Right cardiac atrium (tissue), 5 donors: ENCODE measurements around the gene MELTF. TPM values are rescaled to one million over a fixed set of nuclear protein-coding genes. Genes with fewer than 3 reads are reported as not detected.

Experiments used
- ATAC-seq, 2 donors: fragments of 200-7000 bp; cut with Tn5 transposase; one replicate each; pipeline versions ENCODE4 v1.8.0 to v1.9.1; 2020; ENCODE audit warnings: moderate library complexity in 2 of 2, mild to moderate bottlenecking in 1 of 2
- DNase-seq, 3 donors: peaks; one replicate each; pipeline ENCODE4 v3.0.0-alpha.2; 2020
- H3K27ac ChIP-seq: one replicate; pipeline ENCODE4 v1.5.1; 2013; ENCODE audit warnings: mild to moderate bottlenecking, low read length, control low read depth, moderate library complexity
- H3K27me3 ChIP-seq: one replicate; pipeline ENCODE4 v1.6.1; 2013; ENCODE audit not compliant: control insufficient read depth, insufficient read depth
- H3K4me1 ChIP-seq: one replicate; pipeline ENCODE4 v1.6.1; 2013; ENCODE audit warnings: low read length; ENCODE audit not compliant: control insufficient read depth, insufficient read depth
- H3K4me3 ChIP-seq: one replicate; pipeline ENCODE4 v1.5.1; 2013; ENCODE audit warnings: low read length, control low read depth
- H3K9me3 ChIP-seq: one replicate; pipeline ENCODE4 v1.6.1; 2013; ENCODE audit warnings: low read length; ENCODE audit not compliant: control insufficient read depth
- WGBS: extraction: QIAGEN DNeasy Blood & Tissue Kit; methylation state at CpG from one replicate; pipeline ENCODE4 v1.1.7; 2013; 5-methylcytosine and 5-hydroxymethylcytosine counted together
- intact Hi-C, 4 donors: fragments of 100-400 bp; cut with DNase I; formaldehyde crosslinking; loops; one replicate each; pipeline versions ENCODE4 v1.11.0 to v1.14.0; 2022 to 2023
- polyA plus RNA-seq: library from polyadenylated mRNA; stranded (reverse); fragments of 200-250 nt; gene quantifications from one replicate; pipeline ENCODE4 v1.2.3, GENCODE V29; 2013
- total RNA-seq, 4 donors: library from RNA; stranded (reverse); fragmentation: NEBNext Ultra II Directional; extraction: Animal tissue kit (Norgen Biotek cat#: 25700); gene quantifications; one replicate each; pipeline ENCODE4 v1.2.1, GENCODE V29; 2021
- donor health status: healthy with polysubstance abuse.
- donor health status: DM: no; HTN: yes; CAD: no.
- donor health status: DM: no; HTN: no; CAD: no.
- donor health status: DM: no; HTN: yes; CAD: no; lungs with severe emphysema.
- donor health status: DM: yes; HTN: yes; CAD: no.

MELTF gene
- total and polyA plus RNA-seq, 5 donors = 1.2 to 6.5 (median 2.4) TPM

DNA sequence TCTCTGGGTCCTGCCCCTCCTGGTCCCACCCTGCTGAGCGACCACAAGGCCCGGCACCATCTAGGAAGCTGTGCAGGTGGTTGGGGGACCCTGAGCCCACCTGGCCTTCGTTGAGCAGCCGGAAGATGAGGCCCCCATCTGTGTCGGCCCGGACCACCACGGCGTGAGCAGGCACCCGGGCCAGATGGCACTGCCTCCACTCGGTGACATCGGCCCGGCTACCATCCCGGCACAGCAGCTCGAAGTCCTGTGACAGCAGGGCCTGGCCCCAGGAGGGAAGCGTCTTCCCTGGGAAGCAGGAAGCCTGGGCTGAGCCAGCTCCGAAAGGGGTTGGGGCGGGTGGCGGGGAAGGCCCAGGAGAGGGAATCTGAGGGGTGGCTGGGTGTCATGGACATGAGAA lies 12.6 kb downstream of the MELTF start:
- ATAC-seq = no peak
- no peaks in the 10 kb centered on the region for H3K4me1 ChIP-seq
- intact Hi-C loops = no loop called here
- H3K27ac ChIP-seq = no peak overlapping the region
- H3K9me3 ChIP-seq = no peaks in the 10 kb centered on the region
- no peak overlapping the region for H3K4me3 ChIP-seq
- H3K27me3 ChIP-seq = no peaks in the 10 kb centered on the region
- no peak for DNase-seq
- WGBS = 94% methylated on average over 18 of the region's 18 CpGs

- ATAC-seq = peak in 1 of 2 donors; percentile 29
- Histone ChIP-seq H3K4me3 (no peak overlapping the region), H3K4me1 (no peaks in the 10 kb centered on the region), H3K27me3 (no peaks in the 10 kb centered on the region), H3K9me3 (no peaks in the 10 kb centered on the region), H3K27ac (no peak overlapping the region)
- DNase-seq = no peak
- intact Hi-C loops = no loop called here
- WGBS = 92% methylated on average over 28 of the region's 28 CpGs
Measured at GRCh38 chr3:197015790-197016736, 13.6 kb downstream of the MELTF start.

GRCh38 chr3:197014942-197015575 lies 14.6 kb downstream of the MELTF start:
- 93% methylated on average over 22 of the region's 22 CpGs for WGBS
- intact Hi-C loops = no loop called here
- H3K4me1 ChIP-seq = no peaks in the 10 kb centered on the region
- H3K9me3 ChIP-seq = no peaks in the 10 kb centered on the region
- H3K27me3 ChIP-seq = no peaks in the 10 kb centered on the region
- no peak overlapping the region for H3K27ac ChIP-seq
- DNase-seq (peak in 1 of 3 donors; percentile 31), ATAC-seq (no peak)
- no peak overlapping the region for H3K4me3 ChIP-seq

GRCh38 chr3:197014024-197014423 lies 15.6 kb downstream of the MELTF start:
- no peak overlapping the region for H3K27ac ChIP-seq
- H3K9me3 ChIP-seq = no peaks in the 10 kb centered on the region
- no peaks in the 10 kb centered on the region for H3K27me3 ChIP-seq
- 98% methylated on average over 6 of the region's 6 CpGs for WGBS
- ATAC-seq (no peak), DNase-seq (no peak)
- no peaks in the 10 kb centered on the region for H3K4me1 ChIP-seq
- H3K4me3 ChIP-seq = no peak overlapping the region
- intact Hi-C loops = no loop called here

DNA sequence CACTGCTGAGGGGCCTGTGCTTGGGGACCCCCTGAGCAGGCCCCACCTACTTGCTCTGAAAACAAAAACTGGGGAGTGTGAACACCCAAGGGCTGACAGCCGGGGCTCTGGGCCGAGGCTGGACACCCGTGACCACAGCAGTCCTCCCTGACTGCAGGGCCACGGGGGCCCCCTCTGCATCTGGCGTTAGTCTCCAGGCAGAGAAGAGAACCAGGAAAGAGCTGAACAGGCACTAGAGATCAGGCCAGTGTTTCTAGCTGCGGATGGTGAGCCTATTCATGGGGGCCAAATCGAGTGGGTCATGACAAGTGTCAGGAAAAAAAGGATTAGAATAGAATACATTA lies 17.1 kb downstream of the MELTF start:
- Histone ChIP-seq H3K27ac (no peak overlapping the region), H3K9me3 (no peaks in the 10 kb centered on the region), H3K4me3 (no peak overlapping the region), H3K4me1 (no peaks in the 10 kb centered on the region), H3K27me3 (no peaks in the 10 kb centered on the region)
- ATAC-seq = no peak
- WGBS = 77% methylated on average over 7 of the region's 7 CpGs
- intact Hi-C loops = no loop called here
- DNase-seq = no peak

GRCh38 chr3:197011780-197012539 lies 17.7 kb downstream of the MELTF start:
- no peak overlapping the region for H3K27ac ChIP-seq
- ATAC-seq = no peak
- H3K9me3 ChIP-seq = no peaks in the 10 kb centered on the region
- H3K27me3 ChIP-seq = no peaks in the 10 kb centered on the region
- no peak for DNase-seq
- no peaks in the 10 kb centered on the region for H3K4me1 ChIP-seq
- no peak overlapping the region for H3K4me3 ChIP-seq
- intact Hi-C loops = no loop called here
- WGBS = 84% methylated on average over 25 of the region's 25 CpGs

DNA sequence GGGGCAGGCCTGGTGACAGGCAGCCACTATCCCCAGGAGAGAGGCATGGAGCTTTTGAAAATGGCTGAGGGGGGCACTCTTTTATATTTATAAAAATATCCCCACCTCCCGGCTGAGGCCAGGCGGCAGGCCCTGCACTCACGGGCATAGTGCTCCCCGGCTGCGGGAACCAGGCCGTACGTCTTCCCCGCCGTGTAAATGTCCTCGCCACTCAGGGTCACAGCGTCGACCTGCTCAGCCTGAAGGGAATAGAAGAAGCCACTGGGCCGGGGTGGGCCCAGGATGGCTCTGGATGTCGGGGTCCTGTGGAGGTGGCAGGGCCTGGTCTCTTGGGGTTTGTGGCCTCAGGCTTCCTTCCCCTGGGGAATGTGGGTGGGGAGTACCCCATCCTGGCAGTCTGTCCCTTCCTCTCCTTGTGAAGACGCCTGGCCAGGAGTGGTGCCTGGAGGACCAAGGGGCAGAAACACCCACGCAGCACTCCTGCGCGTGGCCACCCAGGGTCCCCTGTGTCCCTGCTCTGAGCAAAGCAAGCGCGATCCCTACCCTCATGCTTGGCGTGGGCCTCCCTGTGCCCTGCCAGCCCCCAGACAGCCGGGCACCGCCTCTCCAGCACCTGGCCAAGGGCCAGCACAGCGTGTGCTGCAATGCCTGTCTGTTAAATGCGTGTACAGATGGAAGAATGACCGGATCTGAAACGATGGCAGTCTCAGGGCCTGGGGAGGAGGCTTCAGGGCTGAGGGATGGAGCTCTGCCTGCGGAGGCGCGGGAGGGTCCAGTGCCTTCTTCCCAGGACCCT lies 18.9 kb downstream of the MELTF start:
- Histone ChIP-seq H3K9me3 (no peaks in the 10 kb centered on the region), H3K27ac (no peak overlapping the region), H3K4me1 (no peaks in the 10 kb centered on the region), H3K27me3 (no peaks in the 10 kb centered on the region), H3K4me3 (no peak overlapping the region)
- WGBS = 78% methylated on average over 30 of the region's 30 CpGs
- ATAC-seq (peak; percentile 36 to 40), DNase-seq (no peak)
- intact Hi-C loops = no loop called here

DNA sequence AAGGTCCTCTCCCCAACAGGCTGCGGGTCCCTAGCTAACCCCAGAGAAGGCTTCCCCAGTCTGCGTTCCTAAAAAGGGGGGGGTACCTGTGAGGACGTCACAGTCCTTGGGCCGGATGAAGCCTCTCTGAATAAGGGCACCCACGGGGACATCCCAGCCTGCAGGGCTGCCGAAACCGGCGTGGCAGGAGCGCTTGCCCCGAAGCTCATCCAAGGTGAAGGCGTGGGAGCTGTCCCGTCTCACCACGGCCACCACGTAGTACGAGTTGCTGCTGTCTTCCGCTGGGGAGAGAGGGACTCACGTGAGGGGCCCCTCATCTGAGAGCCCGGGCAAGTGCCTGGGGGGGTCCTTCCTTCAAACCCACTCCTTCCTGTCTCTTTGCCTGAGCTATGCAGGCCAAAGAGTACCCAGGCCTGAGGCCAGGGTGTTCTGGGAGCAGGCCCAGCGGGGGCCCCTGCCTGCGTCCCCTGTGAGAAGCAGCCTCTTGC lies 20.0 kb downstream of the MELTF start:
- intact Hi-C loops = loop anchor here in 2 of 4 donors (10.0 kb wide), 1 partner anchor 175 kb away; no protein-coding TSS in a partner anchor
- Histone ChIP-seq H3K4me1 (no peaks in the 10 kb centered on the region), H3K9me3 (no peaks in the 10 kb centered on the region), H3K27me3 (no peaks in the 10 kb centered on the region), H3K27ac (no peak overlapping the region), H3K4me3 (no peak overlapping the region)
- ATAC-seq (no peak), DNase-seq (no peak)
- WGBS = 90% methylated on average over 20 of the region's 20 CpGs

DNA sequence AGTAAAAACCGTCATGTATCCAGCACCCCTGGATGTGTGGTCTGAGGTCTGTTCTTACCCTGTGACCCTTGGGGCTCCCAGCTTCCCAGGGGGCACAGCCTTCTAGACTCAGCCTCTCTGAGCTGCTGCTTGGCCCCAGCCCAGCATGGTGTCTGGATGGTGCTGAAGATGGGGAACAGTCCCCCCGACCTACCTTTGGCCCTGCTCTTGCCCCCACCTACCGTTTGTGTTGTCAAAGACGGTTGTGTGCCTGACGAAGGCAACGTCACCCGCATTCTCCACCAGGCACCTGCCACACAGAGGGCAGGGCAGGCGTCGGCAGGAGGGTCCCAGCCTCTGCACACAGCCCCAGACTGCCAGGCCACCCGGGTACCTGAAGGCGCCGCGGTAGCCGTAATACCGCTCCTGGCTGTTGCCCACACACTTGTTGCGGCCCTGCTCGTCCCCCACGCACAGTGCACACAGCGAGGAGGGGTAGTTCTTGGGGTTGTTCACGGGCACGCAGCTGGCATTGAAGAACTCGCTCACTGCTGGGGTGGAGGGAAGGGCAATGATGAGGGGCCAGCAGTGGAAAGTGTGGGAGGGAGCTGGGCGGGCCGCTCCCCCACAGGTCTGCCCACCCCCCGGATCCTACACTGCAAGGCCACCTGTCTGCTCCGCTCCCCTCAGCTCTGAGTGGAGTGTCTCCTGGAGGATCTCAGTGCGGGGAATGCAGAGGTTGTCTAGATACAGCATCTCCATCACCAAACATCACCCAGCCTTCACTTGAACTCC lies 21.0 kb downstream of the MELTF start:
- intact Hi-C loops = loop anchor here in 2 of 4 donors (10.0 kb wide), 1 partner anchor 176 kb away; no protein-coding TSS in a partner anchor
- DNase-seq (peak in 1 of 3 donors; percentile 4), ATAC-seq (no peak)
- 89% methylated on average over 27 of the region's 27 CpGs for WGBS
- Histone ChIP-seq H3K27me3 (no peaks in the 10 kb centered on the region), H3K4me3 (no peak overlapping the region), H3K4me1 (no peaks in the 10 kb centered on the region), H3K9me3 (no peaks in the 10 kb centered on the region), H3K27ac (no peak overlapping the region)

- H3K9me3 ChIP-seq = no peaks in the 10 kb centered on the region
- H3K4me3 ChIP-seq = no peak overlapping the region
- no peak overlapping the region for H3K27ac ChIP-seq
- intact Hi-C loops = loop anchor here in 2 of 4 donors (10.0 kb wide), 1 partner anchor 177 kb away; no protein-coding TSS in a partner anchor
- no peak for DNase-seq
- no peaks in the 10 kb centered on the region for H3K4me1 ChIP-seq
- no peaks in the 10 kb centered on the region for H3K27me3 ChIP-seq
- ATAC-seq = no peak
- 73% methylated on average over 8 of the region's 8 CpGs for WGBS
Measured at GRCh38 chr3:197007953-197008352, 21.7 kb downstream of the MELTF start.
